HEK293 (cell line): ENCODE results near the gene CALB2.

Source experiments
- CTCF ChIA-PET: fragments of 350-600 bp; formaldehyde crosslinking; extraction: SDS; loops from one replicate; lab custom pipeline; 2021; ENCODE audit warnings: antibody characterized with exemption; lab: Yijun Ruan, JAX
- POLR2A ChIA-PET: fragments of 300-600 bp; formaldehyde crosslinking; extraction: SDS; loops from one replicate; lab custom pipeline; 2020; ENCODE audit warnings: antibody characterized with exemption, inconsistent platforms; lab: Yijun Ruan, JAX
- H3K27ac ChIP-seq: fragments of 200-500 bp; sonication (Bioruptor generic); 2 replicates; pipeline ENCODE4 v1.5.1; 2014; ENCODE audit warnings: low read depth, low read length, control low read depth, inconsistent platforms; ENCODE audit errors: extremely low read depth
- H3K36me3 ChIP-seq, 2 experiments: fragments of 200-500 bp in 1 of 2; sonication (Bioruptor generic) in 1 of 2; 1 replicate in 1 of 2; 2 replicates in 1 of 2; pipeline ENCODE4 v1.5.1; 2014 to 2017; ENCODE audit warnings: inconsistent platforms in 2 of 2, low read length in 2 of 2; ENCODE audit not compliant: control insufficient read depth in 2 of 2, insufficient read depth in 1 of 2
- H3K4me1 ChIP-seq: fragments of 200-500 bp; sonication (Bioruptor generic); 2 replicates; pipeline ENCODE4 v1.5.1; 2014; ENCODE audit warnings: mild to moderate bottlenecking, low read length, inconsistent platforms; ENCODE audit not compliant: control insufficient read depth, insufficient read depth
- H3K4me3 ChIP-seq: 2 replicates; pipeline ENCODE4 v1.5.1; 2011; ENCODE audit warnings: low read depth, mild to moderate bottlenecking, control low read depth, low read length, moderate library complexity
- H3K9me3 ChIP-seq: fragments of 200-500 bp; sonication (Bioruptor generic); 2 replicates; pipeline ENCODE4 v1.5.1; 2014; ENCODE audit warnings: low read depth, low read length, inconsistent platforms; ENCODE audit not compliant: control insufficient read depth, insufficient read depth
- CTCF ChIP-seq: fragments of 450-650 bp; formaldehyde crosslinking; IDR thresholded peaks from 2 replicates; pipeline ENCODE4 v1.5.1; 2016; ENCODE audit warnings: missing biosample characterization, missing genetic modification characterization
- FEZF1 ChIP-seq: fragments of 450-650 bp; formaldehyde crosslinking; IDR thresholded peaks from 2 replicates; pipeline ENCODE4 v1.5.1; 2016; ENCODE audit warnings: missing biosample characterization, missing genetic modification characterization
- SCRT2 ChIP-seq: fragments of 450-650 bp; formaldehyde crosslinking; IDR thresholded peaks from 2 replicates; pipeline ENCODE4 v1.5.1; 2016; ENCODE audit warnings: missing biosample characterization, missing genetic modification characterization
- SP2 ChIP-seq: fragments of 450-650 bp; formaldehyde crosslinking; IDR thresholded peaks from 2 replicates; pipeline ENCODE4 v1.5.1; 2016; ENCODE audit warnings: missing biosample characterization, missing genetic modification characterization
- ZNF169 ChIP-seq: fragments of 450-650 bp; formaldehyde crosslinking; IDR thresholded peaks from 2 replicates; pipeline ENCODE4 v1.5.1; 2016; ENCODE audit warnings: missing biosample characterization, missing genetic modification characterization
- ZNF223 ChIP-seq: fragments of 450-650 bp; formaldehyde crosslinking; IDR thresholded peaks from 2 replicates; pipeline ENCODE4 v1.5.1; 2016; ENCODE audit warnings: missing biosample characterization, missing genetic modification characterization
- ZNF324 ChIP-seq: fragments of 450-650 bp; formaldehyde crosslinking; IDR thresholded peaks from 2 replicates; pipeline ENCODE4 v1.5.1; 2016; ENCODE audit warnings: missing biosample characterization, missing genetic modification characterization
- ZNF354C ChIP-seq: fragments of 450-650 bp; formaldehyde crosslinking; IDR thresholded peaks from 2 replicates; pipeline ENCODE4 v1.5.1; 2016; ENCODE audit warnings: missing biosample characterization, missing genetic modification characterization, low read depth, borderline replicate concordance
- ZNF707 ChIP-seq: fragments of 450-650 bp; formaldehyde crosslinking; IDR thresholded peaks from 2 replicates; pipeline ENCODE4 v1.5.1; 2016; ENCODE audit warnings: missing biosample characterization, missing genetic modification characterization
- ZNF76 ChIP-seq: fragments of 450-650 bp; formaldehyde crosslinking; IDR thresholded peaks from 2 replicates; pipeline ENCODE4; 2016; ENCODE audit warnings: low read depth, missing biosample characterization, missing genetic modification characterization, borderline replicate concordance
- TF ChIP-seq, protein P1 (sequence below): fragments of 450-650 bp; formaldehyde crosslinking; IDR thresholded peaks from 2 replicates; pipeline ENCODE4 v1.5.1; 2017; ENCODE audit warnings: missing biosample characterization, missing genetic modification characterization
- TF ChIP-seq, protein P2 (sequence below): fragments of 450-650 bp; formaldehyde crosslinking; IDR thresholded peaks from 2 replicates; pipeline ENCODE4 v1.5.1; 2016; ENCODE audit warnings: missing biosample characterization, missing genetic modification characterization, borderline replicate concordance
- TF ChIP-seq, protein P3 (sequence below): fragments of 450-650 bp; formaldehyde crosslinking; IDR thresholded peaks from 2 replicates; pipeline ENCODE4 v1.5.1; 2016; ENCODE audit warnings: missing biosample characterization, missing genetic modification characterization

CALB2 gene

GRCh38 chr16:71345031-71345430 lies 13.5 kb upstream of the CALB2 start:
- no peak overlapping the region for H3K27ac ChIP-seq
- H3K36me3 ChIP-seq = no peaks in the 10 kb centered on the region
- CTCF ChIA-PET = interaction anchor here (1.5 kb wide), 1 partner anchor 33 kb away, joined by 7 read pairs; no protein-coding TSS in a partner anchor
- H3K4me1 ChIP-seq = no peaks in the 10 kb centered on the region
- H3K9me3 ChIP-seq = no peaks in the 10 kb centered on the region
- TF ChIP-seq ZNF354C (tag by site-specific recombination) (no peak), ZNF76 (tag by site-specific recombination) (no peak), CTCF (tag by site-specific recombination) (no peak)
- TF ChIP-seq, protein P1, sequence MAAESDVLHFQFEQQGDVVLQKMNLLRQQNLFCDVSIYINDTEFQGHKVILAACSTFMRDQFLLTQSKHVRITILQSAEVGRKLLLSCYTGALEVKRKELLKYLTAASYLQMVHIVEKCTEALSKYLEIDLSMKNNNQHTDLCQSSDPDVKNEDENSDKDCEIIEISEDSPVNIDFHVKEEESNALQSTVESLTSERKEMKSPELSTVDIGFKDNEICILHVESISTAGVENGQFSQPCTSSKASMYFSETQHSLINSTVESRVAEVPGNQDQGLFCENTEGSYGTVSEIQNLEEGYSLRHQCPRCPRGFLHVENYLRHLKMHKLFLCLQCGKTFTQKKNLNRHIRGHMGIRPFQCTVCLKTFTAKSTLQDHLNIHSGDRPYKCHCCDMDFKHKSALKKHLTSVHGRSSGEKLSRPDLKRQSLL (tag by site-specific recombination) = no peak
- POLR2A ChIA-PET = no interaction called here
- no peak overlapping the region for H3K4me3 ChIP-seq

DNA sequence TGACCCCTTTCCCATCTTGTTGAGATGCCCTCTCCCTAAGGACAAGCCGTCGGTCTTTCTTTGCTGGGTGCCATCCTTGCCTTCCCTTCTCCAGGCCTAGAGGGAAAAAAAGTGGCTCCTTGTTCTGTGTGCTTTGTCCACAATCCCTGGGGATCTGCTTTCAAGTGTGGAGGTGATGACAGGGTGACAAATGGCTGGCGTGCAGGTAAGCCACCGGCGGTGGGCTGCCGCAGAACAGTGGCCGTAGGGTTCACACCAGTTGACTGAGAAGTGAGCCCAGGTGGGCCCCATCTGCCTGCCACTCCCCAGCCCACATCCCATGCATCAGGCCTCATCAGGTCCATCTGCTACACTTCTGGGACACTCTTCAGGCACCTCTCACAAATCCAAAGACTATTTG lies 11.4 kb upstream of the CALB2 start:
- CTCF ChIA-PET = interaction anchor here (0.9 to 1.1 kb wide), 2 partner anchors 12 to 66 kb away, joined by 3 read pairs; no protein-coding TSS in a partner anchor
- TF ChIP-seq ZNF223 (tag by site-specific recombination) (no peak), ZNF324 (tag by site-specific recombination) (no peak), FEZF1 (tag by site-specific recombination) (no peak), SP2 (no peak), ZNF707 (tag by site-specific recombination) (no peak), SCRT2 (tag by site-specific recombination) (no peak), ZNF169 (no peak)
- TF ChIP-seq, protein P2, sequence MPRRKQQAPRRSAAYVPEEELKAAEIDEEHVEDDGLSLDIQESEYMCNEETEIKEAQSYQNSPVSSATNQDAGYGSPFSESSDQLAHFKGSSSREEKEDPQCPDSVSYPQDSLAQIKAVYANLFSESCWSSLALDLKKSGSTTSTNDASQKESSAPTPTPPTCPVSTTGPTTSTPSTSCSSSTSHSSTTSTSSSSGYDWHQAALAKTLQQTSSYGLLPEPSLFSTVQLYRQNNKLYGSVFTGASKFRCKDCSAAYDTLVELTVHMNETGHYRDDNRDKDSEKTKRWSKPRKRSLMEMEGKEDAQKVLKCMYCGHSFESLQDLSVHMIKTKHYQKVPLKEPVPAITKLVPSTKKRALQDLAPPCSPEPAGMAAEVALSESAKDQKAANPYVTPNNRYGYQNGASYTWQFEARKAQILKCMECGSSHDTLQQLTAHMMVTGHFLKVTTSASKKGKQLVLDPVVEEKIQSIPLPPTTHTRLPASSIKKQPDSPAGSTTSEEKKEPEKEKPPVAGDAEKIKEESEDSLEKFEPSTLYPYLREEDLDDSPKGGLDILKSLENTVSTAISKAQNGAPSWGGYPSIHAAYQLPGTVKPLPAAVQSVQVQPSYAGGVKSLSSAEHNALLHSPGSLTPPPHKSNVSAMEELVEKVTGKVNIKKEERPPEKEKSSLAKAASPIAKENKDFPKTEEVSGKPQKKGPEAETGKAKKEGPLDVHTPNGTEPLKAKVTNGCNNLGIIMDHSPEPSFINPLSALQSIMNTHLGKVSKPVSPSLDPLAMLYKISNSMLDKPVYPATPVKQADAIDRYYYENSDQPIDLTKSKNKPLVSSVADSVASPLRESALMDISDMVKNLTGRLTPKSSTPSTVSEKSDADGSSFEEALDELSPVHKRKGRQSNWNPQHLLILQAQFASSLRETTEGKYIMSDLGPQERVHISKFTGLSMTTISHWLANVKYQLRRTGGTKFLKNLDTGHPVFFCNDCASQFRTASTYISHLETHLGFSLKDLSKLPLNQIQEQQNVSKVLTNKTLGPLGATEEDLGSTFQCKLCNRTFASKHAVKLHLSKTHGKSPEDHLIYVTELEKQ = no peak
- TF ChIP-seq, protein P3, sequence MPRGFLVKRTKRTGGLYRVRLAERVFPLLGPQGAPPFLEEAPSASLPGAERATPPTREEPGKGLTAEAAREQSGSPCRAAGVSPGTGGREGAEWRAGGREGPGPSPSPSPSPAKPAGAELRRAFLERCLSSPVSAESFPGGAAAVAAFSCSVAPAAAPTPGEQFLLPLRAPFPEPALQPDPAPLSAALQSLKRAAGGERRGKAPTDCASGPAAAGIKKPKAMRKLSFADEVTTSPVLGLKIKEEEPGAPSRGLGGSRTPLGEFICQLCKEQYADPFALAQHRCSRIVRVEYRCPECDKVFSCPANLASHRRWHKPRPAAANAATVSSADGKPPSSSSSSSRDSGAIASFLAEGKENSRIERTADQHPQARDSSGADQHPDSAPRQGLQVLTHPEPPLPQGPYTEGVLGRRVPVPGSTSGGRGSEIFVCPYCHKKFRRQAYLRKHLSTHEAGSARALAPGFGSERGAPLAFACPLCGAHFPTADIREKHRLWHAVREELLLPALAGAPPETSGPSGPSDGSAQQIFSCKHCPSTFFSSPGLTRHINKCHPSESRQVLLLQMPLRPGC (tag by site-specific recombination) = no peak
- Histone ChIP-seq H3K9me3 (no peaks in the 10 kb centered on the region), H3K27ac (no peak overlapping the region), H3K36me3 (no peaks in the 10 kb centered on the region), H3K4me3 (no peak overlapping the region), H3K4me1 (no peaks in the 10 kb centered on the region)
- POLR2A ChIA-PET = no interaction called here
